Gastroesophageal sphincter (tissue), 4 donors: Measurements from ENCODE around the gene ZNF747. TPM values are rescaled to one million over a fixed set of nuclear protein-coding genes. Genes with fewer than 3 reads are reported as not detected.

Experiments used
- ATAC-seq: fragments of 150-250 bp; one replicate; pipeline ENCODE4 v1.9.1; 2016; ENCODE audit warnings: mild to moderate bottlenecking, moderate library complexity
- H3K27ac ChIP-seq, 4 donors: fragments of 200-600 bp; sonication (generic) in 3 of 4; 1 replicate in 3 of 4; 2 replicates in 1 of 4; pipeline ENCODE4 v1.5.1; 2016 to 2019
- H3K27me3 ChIP-seq: fragments of 200-600 bp; sonication (generic); one replicate; pipeline ENCODE4 v1.5.1; 2019
- H3K36me3 ChIP-seq, 2 donors: fragments of 200-600 bp; sonication (generic); one replicate each; pipeline ENCODE4 v1.5.1; 2019; ENCODE audit warnings: control low read depth in 1 of 2
- H3K4me1 ChIP-seq, 3 donors: fragments of 200-600 bp; sonication (generic); 1 replicate in 2 of 3; 2 replicates in 1 of 3; pipeline ENCODE4 v1.5.1; 2016 to 2019; ENCODE audit warnings: control low read depth in 2 of 3
- H3K4me3 ChIP-seq, 2 donors: fragments of 200-600 bp; sonication (generic); one replicate each; pipeline ENCODE4 v1.5.1; 2019; ENCODE audit warnings: mild to moderate bottlenecking in 1 of 2, moderate library complexity in 1 of 2
- H3K9me3 ChIP-seq, 3 donors: fragments of 200-600 bp; sonication (generic); one replicate each; pipeline ENCODE4 v1.5.1; 2017 to 2019; ENCODE audit warnings: control low read depth in 2 of 3
- CTCF ChIP-seq, 4 experiments: fragments of 200-600 bp in 2 of 4; fragments of 450-650 bp in 2 of 4; sonication (generic) in 1 of 4; IDR thresholded peaks; one replicate each; pipeline ENCODE4 v1.5.1; 2017 to 2019; ENCODE audit warnings: antibody characterized with exemption in 4 of 4, mild to moderate bottlenecking in 2 of 4, moderate library complexity in 2 of 4
- EP300 ChIP-seq: sonication (generic); formaldehyde crosslinking; IDR thresholded peaks from one replicate; pipeline ENCODE4 v1.6.1; 2017; ENCODE audit warnings: antibody characterized with exemption, mild to moderate bottlenecking
- POLR2A ChIP-seq, 2 donors: fragments of 450-650 bp; IDR thresholded peaks; one replicate each; pipeline ENCODE4 v1.6.1; 2017; ENCODE audit warnings: antibody characterized with exemption in 2 of 2, mild to moderate bottlenecking in 2 of 2, moderate library complexity in 1 of 2
- POLR2AphosphoS5 ChIP-seq: sonication (generic); formaldehyde crosslinking; IDR thresholded peaks from one replicate; pipeline ENCODE4 v1.6.1; 2017; ENCODE audit warnings: antibody characterized with exemption
- WGBS, 2 donors: methylation state at CpG; one replicate each; pipeline ENCODE4 v1.1.5; 2018; ENCODE audit warnings: low coverage in 1 of 2; 5-methylcytosine and 5-hydroxymethylcytosine counted together
- total RNA-seq, 4 donors: library from RNA; depleted of rRNA; stranded (reverse); fragments of >200 nt; gene quantifications; one replicate each; pipeline ENCODE4 v1.1.0, GENCODE V29; 2016

Gene ZNF747
- total RNA-seq, 4 donors from 2014 or later: 15.3 to 31.6 (median 19.3) TPM

GRCh38 chr16:30533146-30533522 is 1.5 kb downstream of the ZNF747 start:
- no peaks in the 10 kb centered on the region for H3K27me3 ChIP-seq
- peaks cover 0 to 44% (median 18%) of the 10 kb centered on the region in 3 donors for H3K4me1 ChIP-seq
- H3K36me3 ChIP-seq: peaks cover 0 to 31% of the 10 kb centered on the region in 2 donors
- 80% methylated on average over 6 of the region's 11 CpGs; no CpG with 5 or more reads in 1 of the 2 donors for WGBS, 2 donors
- peak overlapping the region in 1 of 2 donors; percentile 85 for H3K4me3 ChIP-seq
- TF ChIP-seq POLR2A (IDR thresholded peaks at IDR 0.05) (no peak), EP300 (no peak), POLR2AphosphoS5 (no peak), CTCF (IDR thresholded peaks at IDR 0.05) (no peak)
- ATAC-seq: no peak
- no peaks in the 10 kb centered on the region for H3K9me3 ChIP-seq
- peak overlapping the region in 2 of 4 donors; percentile 94 to 95 for H3K27ac ChIP-seq

- WGBS, 2 donors: 90 to 100% methylated on average over 2 to 10 of the region's 57 CpGs
- no peaks in the 10 kb centered on the region for H3K27me3 ChIP-seq
- H3K4me1 ChIP-seq: peaks cover 0 to 50% (median 24%) of the 10 kb centered on the region in 3 donors
- H3K9me3 ChIP-seq: no peaks in the 10 kb centered on the region
- peaks cover 0 to 31% of the 10 kb centered on the region in 2 donors for H3K36me3 ChIP-seq
- no peak for TF ChIP-seq EP300
- no peak for TF ChIP-seq POLR2A (IDR thresholded peaks at IDR 0.05)
- no peak for TF ChIP-seq CTCF (IDR thresholded peaks at IDR 0.05)
- no peak for TF ChIP-seq POLR2AphosphoS5
- ATAC-seq: no peak
- no peak overlapping the region for H3K4me3 ChIP-seq
- H3K27ac ChIP-seq: peak overlapping the region in 2 of 4 donors; percentile 15 to 95
Observed at GRCh38 chr16:30532285-30533145, 2.1 kb downstream of the ZNF747 start.

GRCh38 chr16:30530163-30531037 is 4.3 kb downstream of the ZNF747 start:
- 72 to 81% methylated on average over 10 to 12 of the region's 13 CpGs for WGBS, 2 donors
- Histone ChIP-seq H3K4me1 (peaks cover 0 to 50% (median 20%) of the 10 kb centered on the region in 3 donors), H3K4me3 (no peak overlapping the region), H3K27ac (peak overlapping the region in 1 of 4 donors; percentile 19), H3K9me3 (no peaks in the 10 kb centered on the region), H3K27me3 (no peaks in the 10 kb centered on the region), H3K36me3 (peaks cover 0 to 31% of the 10 kb centered on the region in 2 donors)
- TF ChIP-seq POLR2A (IDR thresholded peaks at IDR 0.05): no peak
- TF ChIP-seq CTCF (IDR thresholded peaks at IDR 0.05): no peak
- TF ChIP-seq EP300: no peak
- TF ChIP-seq POLR2AphosphoS5: no peak
- ATAC-seq: no peak

GRCh38 chr16:30528799-30529457 is 5.7 kb downstream of the ZNF747 start:
- no peaks in the 10 kb centered on the region for H3K9me3 ChIP-seq
- no peak overlapping the region for H3K4me3 ChIP-seq
- H3K36me3 ChIP-seq: peaks cover 0 to 42% of the 10 kb centered on the region in 2 donors
- WGBS, 2 donors: 32% methylated on average over 3 of the region's 4 CpGs; no CpG with 5 or more reads in 1 of the 2 donors
- peaks cover 0 to 56% (median 19%) of the 10 kb centered on the region in 3 donors for H3K4me1 ChIP-seq
- H3K27ac ChIP-seq: peak overlapping the region in 3 of 4 donors; percentile 99 to 100 (median 100)
- TF ChIP-seq POLR2A (IDR thresholded peaks at IDR 0.05) (no peak), CTCF (IDR thresholded peaks at IDR 0.05) (no peak), EP300 (no peak), POLR2AphosphoS5 (no peak)
- ATAC-seq: no peak
- H3K27me3 ChIP-seq: no peaks in the 10 kb centered on the region
